ENCODE results near the gene ERVW-1.

ERVW-1 gene

GRCh38 chr7:92423710-92424131 is 54.0 kb downstream of the ERVW-1 start:
- no peak for DNase-seq (ENCODE audit: low spot score)

- DNase-seq (ENCODE audit: low spot score) = no peak
Measured at GRCh38 chr7:92422926-92423325, 54.8 kb downstream of the ERVW-1 start.

GRCh38 chr7:92421676-92422435 is 55.9 kb downstream of the ERVW-1 start:
- DNase-seq (ENCODE audit: low spot score) = no peak

Measured in SW480 (cell line).